ENCODE results near the gene CIDEC.

DNA sequence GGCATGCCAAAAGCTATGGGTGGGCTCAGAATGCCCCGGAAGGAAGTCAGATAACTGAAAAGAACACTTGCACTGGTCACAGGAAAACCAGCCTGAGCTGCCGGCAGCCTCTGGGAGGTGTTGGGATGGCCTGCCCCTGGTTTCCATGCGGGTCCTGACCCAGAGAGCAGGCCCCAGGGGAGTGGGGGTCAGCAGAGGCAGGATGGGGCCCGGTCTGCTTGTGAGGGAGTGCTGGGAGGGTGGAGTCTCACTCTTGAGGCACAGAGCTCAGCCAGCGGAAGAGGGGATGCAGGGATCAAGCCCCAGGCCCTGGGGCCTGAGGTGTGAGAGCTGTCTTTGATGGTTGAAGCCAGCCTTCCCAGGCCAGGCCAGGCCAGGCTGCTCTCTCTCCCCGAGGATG is 33.8 kb downstream of the CIDEC start:
- TF ChIP-seq, protein P1, sequence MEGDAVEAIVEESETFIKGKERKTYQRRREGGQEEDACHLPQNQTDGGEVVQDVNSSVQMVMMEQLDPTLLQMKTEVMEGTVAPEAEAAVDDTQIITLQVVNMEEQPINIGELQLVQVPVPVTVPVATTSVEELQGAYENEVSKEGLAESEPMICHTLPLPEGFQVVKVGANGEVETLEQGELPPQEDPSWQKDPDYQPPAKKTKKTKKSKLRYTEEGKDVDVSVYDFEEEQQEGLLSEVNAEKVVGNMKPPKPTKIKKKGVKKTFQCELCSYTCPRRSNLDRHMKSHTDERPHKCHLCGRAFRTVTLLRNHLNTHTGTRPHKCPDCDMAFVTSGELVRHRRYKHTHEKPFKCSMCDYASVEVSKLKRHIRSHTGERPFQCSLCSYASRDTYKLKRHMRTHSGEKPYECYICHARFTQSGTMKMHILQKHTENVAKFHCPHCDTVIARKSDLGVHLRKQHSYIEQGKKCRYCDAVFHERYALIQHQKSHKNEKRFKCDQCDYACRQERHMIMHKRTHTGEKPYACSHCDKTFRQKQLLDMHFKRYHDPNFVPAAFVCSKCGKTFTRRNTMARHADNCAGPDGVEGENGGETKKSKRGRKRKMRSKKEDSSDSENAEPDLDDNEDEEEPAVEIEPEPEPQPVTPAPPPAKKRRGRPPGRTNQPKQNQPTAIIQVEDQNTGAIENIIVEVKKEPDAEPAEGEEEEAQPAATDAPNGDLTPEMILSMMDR (conservative IDR thresholded peaks at IDR 0.05; ENCODE audit: low read length), result no peak
- TF ChIP-seq EZH2phosphoT487 (IDR thresholded peaks at IDR 0.05; ENCODE audit: borderline replicate concordance, low read depth, low read length), result no peak

Data from OCI-LY7 (cell line).